MM.1S (cell line): ENCODE results near the gene ZNF608.

ENCODE experiments used
- DNase-seq: peaks from one replicate; pipeline ENCODE4 v3.0.0-alpha.2; 2015
- H2AFZ ChIP-seq: fragments of 300-600 bp; sonication (generic); 2 replicates; pipeline ENCODE4 v1.6.0; 2016; ENCODE audit warnings: antibody characterized with exemption, low read length
- H3F3A ChIP-seq: fragments of 300-600 bp; sonication (generic); 2 replicates; pipeline ENCODE4 v1.6.1; 2016; ENCODE audit warnings: mild to moderate bottlenecking, antibody characterized with exemption, low read length, moderate library complexity, mixed read lengths; ENCODE audit not compliant: insufficient read depth
- H3K27ac ChIP-seq: fragments of 300-600 bp; sonication (generic); 2 replicates; pipeline ENCODE4 v1.5.1; 2016; ENCODE audit warnings: mild to moderate bottlenecking, low read length
- H3K27me3 ChIP-seq: fragments of 300-600 bp; sonication (generic); replicated peaks from 2 replicates; pipeline ENCODE4 v1.6.0; 2016; ENCODE audit warnings: low read length; ENCODE audit not compliant: insufficient read depth
- H3K36me3 ChIP-seq: fragments of 300-600 bp; sonication (generic); replicated peaks from 2 replicates; pipeline ENCODE4 v1.6.1; 2016; ENCODE audit warnings: mild to moderate bottlenecking, low read length, mixed read lengths; ENCODE audit not compliant: insufficient read depth
- H3K4me1 ChIP-seq: fragments of 300-600 bp; sonication (generic); 2 replicates; pipeline ENCODE4 v1.6.1; 2016; ENCODE audit warnings: low read length, mixed read lengths
- H3K4me2 ChIP-seq: fragments of 300-600 bp; sonication (generic); 2 replicates; pipeline ENCODE4 v1.6.0; 2016; ENCODE audit warnings: low read depth, low read length
- H3K4me3 ChIP-seq: fragments of 300-600 bp; sonication (generic); 2 replicates; pipeline ENCODE4 v1.5.1; 2016; ENCODE audit warnings: low read length, mixed read lengths
- H3K79me2 ChIP-seq: fragments of 300-600 bp; sonication (generic); 2 replicates; pipeline ENCODE4 v1.6.1; 2016; ENCODE audit warnings: mixed run types, low read length, mixed read lengths
- H3K9ac ChIP-seq: fragments of 300-600 bp; sonication (generic); 2 replicates; pipeline ENCODE4 v1.6.1; 2016; ENCODE audit warnings: low read length, mixed read lengths
- H3K9me2 ChIP-seq: fragments of 300-600 bp; sonication (generic); replicated peaks from 2 replicates; pipeline ENCODE4 v1.6.1; 2016; ENCODE audit warnings: mild to moderate bottlenecking, low read length, mixed read lengths; ENCODE audit not compliant: insufficient read depth
- H3K9me3 ChIP-seq: fragments of 300-600 bp; sonication (generic); replicated peaks from 2 replicates; pipeline ENCODE4 v1.6.1; 2016; ENCODE audit warnings: mild to moderate bottlenecking, low read length, mixed read lengths; ENCODE audit not compliant: insufficient read depth
- H4K20me1 ChIP-seq: fragments of 300-600 bp; sonication (generic); 2 replicates; pipeline ENCODE4 v1.6.1; 2016; ENCODE audit warnings: mild to moderate bottlenecking, low read length, moderate library complexity, mixed read lengths; ENCODE audit not compliant: insufficient read depth
- CTCF ChIP-seq: fragments of 300-600 bp; sonication (generic); IDR thresholded peaks from 2 replicates; pipeline ENCODE4 v1.5.1; 2016; ENCODE audit warnings: antibody characterized with exemption, low read length, mixed read lengths
- EZH2 ChIP-seq: fragments of 300-600 bp; sonication (generic); optimal IDR thresholded peaks from 2 replicates; pipeline ENCODE3; 2017; ENCODE audit warnings: low read depth, mild to moderate bottlenecking, antibody characterized with exemption, low read length, mixed read lengths
- EZH2phosphoT487 ChIP-seq: fragments of 300-600 bp; sonication (generic); IDR thresholded peaks from 2 replicates; pipeline ENCODE4 v1.6.1; 2018; ENCODE audit warnings: antibody characterized with exemption, low read length

Gene ZNF608

GRCh38 chr5:124729720-124730359 lies 16.6 kb downstream of the ZNF608 start:
- H3K9ac ChIP-seq = no peak overlapping the region
- DNase-seq = no peak
- no peaks in the 10 kb centered on the region for H3F3A ChIP-seq
- no peaks in the 10 kb centered on the region for H3K79me2 ChIP-seq
- H3K4me1 ChIP-seq = no peaks in the 10 kb centered on the region
- H4K20me1 ChIP-seq = no peaks in the 10 kb centered on the region
- H3K27ac ChIP-seq = no peak overlapping the region
- H3K27me3 ChIP-seq = no peaks in the 10 kb centered on the region
- no peak overlapping the region for H3K4me2 ChIP-seq
- no peak for TF ChIP-seq EZH2
- no peak for TF ChIP-seq EZH2phosphoT487
- TF ChIP-seq CTCF = no peak
- no peak overlapping the region for H3K4me3 ChIP-seq
- no peaks in the 10 kb centered on the region for H3K36me3 ChIP-seq
- no peaks in the 10 kb centered on the region for H3K9me2 ChIP-seq
- no peaks in the 10 kb centered on the region for H3K9me3 ChIP-seq
- H2AFZ ChIP-seq = no peak overlapping the region

GRCh38 chr5:124728968-124729332 lies 17.5 kb downstream of the ZNF608 start:
- Histone ChIP-seq H3F3A (no peaks in the 10 kb centered on the region), H3K9me2 (no peaks in the 10 kb centered on the region), H3K27me3 (no peaks in the 10 kb centered on the region), H3K9ac (no peak overlapping the region), H3K4me2 (no peak overlapping the region), H3K9me3 (no peaks in the 10 kb centered on the region), H2AFZ (no peak overlapping the region), H3K36me3 (no peaks in the 10 kb centered on the region), H4K20me1 (no peaks in the 10 kb centered on the region), H3K79me2 (no peaks in the 10 kb centered on the region), H3K4me1 (no peaks in the 10 kb centered on the region), H3K27ac (no peak overlapping the region), H3K4me3 (no peak overlapping the region)
- no peak for DNase-seq
- TF ChIP-seq EZH2 (no peak), CTCF (no peak), EZH2phosphoT487 (no peak)

- Histone ChIP-seq H4K20me1 (no peaks in the 10 kb centered on the region), H3K4me1 (no peaks in the 10 kb centered on the region), H2AFZ (no peak overlapping the region), H3K79me2 (no peaks in the 10 kb centered on the region), H3K9me3 (no peaks in the 10 kb centered on the region), H3K9ac (no peak overlapping the region), H3K4me3 (no peak overlapping the region), H3F3A (no peaks in the 10 kb centered on the region), H3K27me3 (no peaks in the 10 kb centered on the region), H3K9me2 (no peaks in the 10 kb centered on the region), H3K36me3 (no peaks in the 10 kb centered on the region), H3K27ac (no peak overlapping the region), H3K4me2 (no peak overlapping the region)
- DNase-seq = no peak
- no peak for TF ChIP-seq EZH2phosphoT487
- TF ChIP-seq EZH2 = no peak
- TF ChIP-seq CTCF = no peak
These were observed 18.0 kb downstream of the ZNF608 start for GRCh38 chr5:124728331-124728967.
